ENCODE results near the gene BCAS4. TPM values are rescaled to one million over a fixed set of nuclear protein-coding genes. Genes with fewer than 3 reads are reported as not detected.

Gene BCAS4
- total RNA-seq, 1 donor from 2014 or later = 2.6 TPM

DNA sequence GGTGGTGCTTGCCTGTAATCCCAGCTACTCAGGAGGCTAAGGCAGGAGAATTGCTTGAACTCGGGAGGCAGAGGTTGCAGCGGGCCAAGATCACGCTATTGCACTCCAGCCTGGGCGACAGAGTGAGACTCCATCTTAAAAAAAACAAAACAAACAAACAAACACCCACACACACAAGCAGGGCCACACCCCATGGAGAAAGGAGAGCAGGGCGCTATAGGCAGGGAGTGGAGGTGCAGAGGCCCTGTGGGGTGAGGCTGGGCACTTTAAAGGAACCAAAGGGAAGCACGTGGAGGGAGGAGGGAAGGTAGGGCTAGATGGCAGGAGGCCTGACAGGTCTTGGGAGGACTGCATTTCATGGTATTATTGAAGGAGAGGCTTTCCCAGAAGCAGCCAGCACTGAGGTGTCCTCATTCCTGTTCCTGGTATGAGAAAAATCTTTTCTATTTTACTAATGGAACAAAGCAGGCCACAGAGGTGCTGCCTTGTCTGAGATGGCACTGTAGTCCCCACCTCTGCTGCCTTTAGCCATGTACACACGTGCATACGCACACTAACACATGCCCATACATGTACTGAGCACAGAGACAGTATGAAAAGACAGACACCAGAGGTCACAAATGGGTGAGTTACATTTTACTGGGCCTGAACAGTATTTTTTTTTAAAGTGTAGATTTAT, 44.0 kb downstream of the BCAS4 start:
- DNase-seq = no peak
- ATAC-seq (ENCODE audit: poor library complexity) = no peak
- intact Hi-C loops (cut with DNase I) = no loop called here

GRCh38 chr20:50842821-50843220, 48.0 kb downstream of the BCAS4 start:
- intact Hi-C loops (cut with DNase I) = no loop called here
- ATAC-seq (ENCODE audit: poor library complexity) = no peak
- DNase-seq = no peak

DNA sequence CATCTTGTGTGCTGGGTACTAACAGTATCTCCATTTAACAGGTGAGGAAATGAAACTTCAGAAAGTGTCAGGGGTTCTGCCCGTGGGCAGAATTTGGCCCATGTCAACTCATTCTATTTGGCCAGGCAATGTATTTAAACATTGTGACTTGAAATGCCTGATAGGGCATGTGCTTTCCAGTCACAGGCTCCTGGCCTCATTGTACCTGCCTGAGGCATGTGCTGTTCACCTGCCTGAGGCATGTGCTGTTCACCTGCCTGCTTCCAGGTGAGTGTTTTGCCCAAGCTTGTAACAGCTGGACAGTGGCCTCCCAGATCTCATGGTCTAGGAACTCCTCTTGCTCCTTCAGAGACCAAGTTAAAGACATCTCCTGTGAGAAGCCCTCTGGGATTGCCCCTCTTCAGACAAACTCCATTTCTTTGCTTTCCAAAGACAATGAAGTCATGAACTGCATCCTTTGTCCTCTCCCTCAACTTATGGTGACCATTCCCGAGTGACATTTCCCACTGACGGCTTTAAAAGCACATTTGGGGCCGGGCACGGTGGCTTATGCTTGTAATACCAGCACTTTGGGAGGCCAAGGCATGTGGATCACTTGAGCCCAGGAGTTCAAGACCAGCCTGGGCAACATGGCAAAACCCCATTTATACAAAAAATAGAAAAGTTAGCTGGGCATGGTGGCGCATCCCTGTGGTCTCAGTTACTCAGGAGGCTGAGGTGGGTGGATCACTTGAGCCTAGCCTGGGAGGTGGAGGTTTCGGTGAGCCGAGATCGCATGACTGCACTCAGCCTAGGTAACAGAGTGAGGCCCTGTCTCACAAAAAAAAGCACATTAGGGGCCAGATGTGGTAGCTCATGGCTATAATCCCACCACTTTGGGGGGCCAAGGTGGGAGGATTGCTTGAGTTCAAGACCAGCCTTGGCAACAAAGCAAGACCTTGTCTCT, 48.7 kb downstream of the BCAS4 start:
- no peak for DNase-seq
- intact Hi-C loops (cut with DNase I) = no loop called here
- ATAC-seq (ENCODE audit: poor library complexity) = no peak

DNA sequence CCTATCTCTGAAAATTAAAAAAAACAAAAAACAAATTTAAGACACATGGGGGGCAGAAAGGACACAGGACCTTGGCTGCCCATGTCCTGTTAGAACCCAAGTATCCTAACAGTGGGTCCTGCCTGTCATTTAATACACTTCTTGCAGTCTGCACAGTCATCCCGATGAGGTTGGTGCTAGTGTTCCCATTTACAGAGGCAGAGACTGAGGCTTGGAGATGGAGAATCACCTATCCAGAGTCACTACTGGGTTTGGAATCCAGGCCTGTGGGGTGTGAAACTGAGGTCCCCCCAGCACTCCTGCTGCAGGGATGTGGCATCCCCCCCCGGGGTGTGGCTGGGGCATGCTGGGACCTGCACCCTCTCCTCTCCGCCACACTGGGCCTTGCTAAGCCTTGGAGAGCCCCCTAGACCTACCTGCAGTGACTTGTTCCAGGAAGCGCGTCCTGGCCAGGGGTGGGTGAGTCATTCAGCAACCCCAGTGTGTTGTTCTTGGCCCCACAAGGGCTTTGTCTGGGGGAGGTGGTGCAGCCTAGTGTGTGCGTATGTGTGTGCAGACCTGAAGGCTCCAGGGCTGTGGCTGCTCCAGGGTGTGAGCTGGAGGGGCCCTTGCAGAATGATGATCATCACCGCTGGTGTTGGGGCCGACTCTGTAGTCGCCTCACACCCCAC, 49.7 kb downstream of the BCAS4 start:
- intact Hi-C loops (cut with DNase I) = no loop called here
- ATAC-seq (ENCODE audit: poor library complexity) (no peak), DNase-seq (no peak)

DNA sequence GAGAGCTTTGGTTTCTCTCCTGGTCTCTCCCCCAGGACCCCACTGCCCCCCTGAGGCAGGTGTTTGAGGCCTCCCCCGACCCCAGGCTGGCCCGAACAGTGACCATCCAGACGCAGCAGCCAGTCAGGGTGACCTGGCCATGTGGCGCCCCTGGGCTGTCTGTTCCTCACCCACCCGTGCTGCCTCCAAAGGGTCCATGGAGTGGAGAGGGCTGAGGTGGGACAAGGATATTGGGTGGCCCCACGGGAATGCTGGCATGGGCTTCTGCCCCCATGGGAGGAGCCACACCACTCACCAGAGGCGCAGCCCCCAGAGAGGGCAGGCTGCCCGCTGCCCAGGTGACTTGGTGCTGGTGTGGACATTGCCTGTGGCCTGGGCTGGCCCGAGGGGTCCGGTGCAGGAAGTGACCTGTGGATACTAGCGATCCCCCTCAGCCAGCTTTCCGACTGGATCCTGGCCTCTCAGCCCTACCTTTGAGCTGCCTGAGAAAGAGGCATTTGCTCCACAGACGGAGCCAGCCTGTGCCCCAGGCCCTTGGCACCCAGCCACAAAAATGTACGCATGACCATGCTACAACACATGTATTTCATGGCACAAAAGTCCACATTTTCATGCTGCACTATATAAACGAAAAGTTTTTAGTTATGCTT, 50.8 kb downstream of the BCAS4 start:
- DNase-seq (no peak), ATAC-seq (ENCODE audit: poor library complexity) (no peak)
- intact Hi-C loops (cut with DNase I) = no loop called here

- intact Hi-C loops (cut with DNase I) = no loop called here
- ATAC-seq (ENCODE audit: poor library complexity) (peak; percentile 78), DNase-seq (peak; percentile 50)
These were observed 53.5 kb downstream of the BCAS4 start for GRCh38 chr20:50848341-50848808.

DNA sequence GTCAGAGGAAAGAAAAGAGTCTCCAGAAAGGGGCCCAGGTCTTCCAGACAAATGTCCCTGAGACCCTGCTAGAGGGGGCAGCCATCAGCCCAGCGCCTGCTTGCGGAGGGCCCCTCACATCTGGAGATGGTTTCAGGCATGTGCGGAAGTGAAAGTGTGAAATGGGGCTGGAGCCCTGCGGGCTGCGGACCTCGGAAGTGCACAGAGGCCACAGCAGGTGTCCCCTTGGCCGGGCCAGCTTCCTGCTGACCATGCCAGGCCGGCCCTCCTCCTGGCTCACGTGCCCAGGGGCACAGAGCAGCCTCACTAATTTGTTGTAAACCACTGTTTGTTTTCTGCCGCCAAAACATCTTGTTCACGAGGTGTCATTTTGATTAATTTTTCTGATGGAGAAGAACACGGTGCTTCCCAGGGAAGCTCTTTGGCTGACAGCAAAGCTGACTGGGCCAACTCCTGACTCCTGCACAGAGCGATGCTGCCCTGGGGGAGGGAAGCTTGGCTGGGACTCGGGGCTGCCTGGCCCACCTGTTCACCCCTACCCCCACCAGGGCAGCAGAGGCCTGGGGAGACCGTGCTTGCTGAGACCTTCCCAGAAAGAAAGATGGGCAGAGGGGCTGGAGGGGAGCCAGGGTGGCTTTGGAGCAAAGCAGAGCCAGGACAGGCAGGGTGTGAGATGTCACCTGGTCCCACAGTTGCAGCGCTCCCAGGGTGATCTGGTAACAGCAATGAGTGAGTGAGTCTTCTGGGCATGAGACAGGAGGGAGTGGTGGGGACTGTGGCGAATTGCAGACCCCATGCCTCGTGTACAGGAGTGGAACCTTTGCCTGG, 54.2 kb downstream of the BCAS4 start:
- intact Hi-C loops (cut with DNase I) = no loop called here
- DNase-seq (no peak), ATAC-seq (ENCODE audit: poor library complexity) (peak; percentile 70)

GRCh38 chr20:50850721-50851286, 55.9 kb downstream of the BCAS4 start:
- DNase-seq (no peak), ATAC-seq (ENCODE audit: poor library complexity) (no peak)
- intact Hi-C loops (cut with DNase I) = no loop called here

DNA sequence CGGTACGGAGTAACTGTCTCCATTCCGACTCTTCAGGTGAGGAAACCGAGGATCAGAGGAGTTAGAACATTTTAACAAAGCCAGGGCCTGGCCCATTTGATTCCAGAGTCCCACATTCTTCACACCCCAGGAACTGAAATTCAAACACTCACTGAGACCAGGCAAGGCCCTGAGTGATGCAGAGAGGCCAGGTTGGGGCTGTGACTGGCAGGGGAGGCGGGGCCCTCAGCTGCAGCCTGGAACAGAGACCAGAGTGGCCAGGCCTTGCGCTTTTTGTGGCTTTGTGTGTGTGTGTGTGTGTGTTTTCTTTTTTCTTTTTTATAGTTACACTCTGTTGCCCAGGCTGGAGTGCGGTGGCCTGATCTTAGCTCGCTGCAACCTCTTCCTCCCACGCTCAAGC, 57.2 kb downstream of the BCAS4 start:
- intact Hi-C loops (cut with DNase I) = no loop called here
- DNase-seq (no peak), ATAC-seq (ENCODE audit: poor library complexity) (no peak)

DNA sequence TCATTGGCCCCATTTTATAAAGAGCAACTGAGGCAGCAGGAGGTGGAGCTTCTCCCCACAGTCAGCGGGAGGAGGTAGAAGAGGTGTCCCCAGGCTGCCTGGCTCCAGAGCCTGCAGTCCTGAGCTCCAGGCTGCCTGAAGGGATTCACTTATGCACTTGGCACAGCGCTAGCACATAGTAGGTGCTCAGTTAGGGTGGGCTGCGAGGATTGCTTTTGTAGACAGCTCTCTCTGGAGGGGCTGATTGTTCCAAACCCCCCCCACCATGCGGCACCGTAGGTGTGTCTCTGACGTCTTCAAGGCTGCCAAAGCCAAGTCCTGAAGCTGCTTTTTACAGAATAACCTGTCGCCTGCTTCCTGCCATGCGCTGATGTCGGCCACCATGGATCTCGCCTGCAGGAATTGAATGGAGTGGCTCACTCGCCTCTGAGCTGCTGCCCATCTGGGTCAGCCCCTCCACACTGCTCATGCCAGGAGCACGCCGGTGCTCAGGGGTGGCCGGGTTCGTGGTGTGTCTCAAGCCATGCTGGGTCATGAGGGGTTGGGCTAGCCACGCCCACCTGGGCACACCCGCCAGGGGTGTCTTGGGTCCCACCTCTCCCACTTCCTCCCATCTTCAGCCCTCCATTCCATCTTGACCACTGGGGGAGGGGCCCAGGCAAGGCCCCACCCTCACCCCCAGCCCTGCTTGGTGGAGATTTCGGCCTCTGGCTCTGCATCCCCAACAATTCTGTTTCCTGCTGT, 59.8 kb downstream of the BCAS4 start:
- intact Hi-C loops (cut with DNase I) = no loop called here
- DNase-seq = no peak
- no peak for ATAC-seq (ENCODE audit: poor library complexity)

DNA sequence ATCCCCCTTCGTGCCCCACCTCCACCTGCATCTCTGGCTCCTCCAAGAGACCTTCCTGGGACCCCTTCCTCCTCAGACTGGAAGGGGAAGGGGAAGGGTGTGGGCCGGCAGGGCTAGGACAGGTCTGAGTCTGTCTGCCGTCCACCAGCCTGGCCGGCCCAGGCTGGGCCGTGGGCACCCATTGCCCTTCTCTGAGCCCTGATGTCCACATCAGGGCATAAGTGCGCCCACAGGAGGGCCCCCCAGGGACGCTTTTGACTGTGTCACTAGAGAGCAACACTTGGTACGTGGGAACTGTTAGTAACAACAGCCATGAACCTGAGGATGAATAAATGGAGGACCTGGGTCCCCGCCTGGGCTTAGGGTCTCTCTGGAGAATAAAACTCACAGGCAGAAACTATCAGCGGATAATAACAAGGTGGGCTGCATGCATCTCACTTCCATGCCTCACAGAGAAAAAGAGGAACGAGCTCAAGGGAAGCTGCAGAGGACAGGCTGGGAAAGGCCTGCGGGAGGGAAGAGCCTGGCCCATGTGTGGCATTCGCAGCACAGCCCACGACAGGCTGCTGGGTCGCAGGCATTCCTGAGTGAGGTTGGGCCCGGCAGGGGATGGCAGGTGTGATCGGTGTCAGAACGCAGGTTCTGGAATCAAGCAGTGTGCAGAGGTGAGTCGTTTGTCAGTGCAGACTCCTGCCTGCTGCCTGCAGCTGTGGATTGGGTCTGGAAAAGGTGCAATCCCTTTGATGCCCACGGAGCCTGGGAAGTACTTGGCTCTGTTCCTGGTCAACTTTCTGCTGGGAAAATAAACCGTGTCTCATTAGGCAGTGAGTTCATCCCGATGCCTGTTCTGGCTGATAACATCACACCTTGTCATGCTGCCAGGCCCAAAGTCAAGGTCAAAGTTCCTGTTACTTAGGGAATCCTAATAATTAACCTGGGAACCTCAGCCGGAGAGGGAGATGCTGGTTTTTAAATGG, 60.9 kb downstream of the BCAS4 start:
- ATAC-seq (ENCODE audit: poor library complexity) = no peak
- no peak for DNase-seq
- intact Hi-C loops (cut with DNase I) = no loop called here

DNA sequence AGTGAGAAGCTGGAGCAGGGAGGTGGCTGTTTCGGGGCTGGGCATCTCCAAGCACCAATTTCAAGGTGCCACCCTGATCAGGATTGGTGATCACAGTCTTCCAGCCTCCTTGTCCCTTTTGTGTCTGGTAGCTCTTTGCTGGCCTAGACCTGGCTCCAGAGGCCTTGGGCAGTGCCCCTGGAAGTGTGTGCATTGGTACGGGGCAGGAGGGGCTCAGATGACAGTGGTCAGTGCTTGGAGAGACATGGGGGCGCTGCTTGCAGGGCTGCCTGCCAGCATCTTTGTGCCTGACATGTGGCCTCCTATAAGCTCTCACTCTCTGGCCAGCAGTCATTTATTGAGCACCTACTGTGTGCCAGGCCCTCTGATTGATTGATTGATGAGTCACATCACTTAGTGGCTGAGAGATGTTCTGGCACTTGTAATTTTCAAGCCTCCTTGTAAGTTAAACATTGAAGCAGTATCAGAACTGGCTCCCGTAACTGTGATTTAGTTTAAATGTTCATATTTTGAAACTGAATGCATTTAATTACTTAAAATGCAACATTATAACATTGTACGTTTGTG, 61.7 kb downstream of the BCAS4 start:
- ATAC-seq (ENCODE audit: poor library complexity) (no peak), DNase-seq (no peak)
- intact Hi-C loops (cut with DNase I) = no loop called here

DNA sequence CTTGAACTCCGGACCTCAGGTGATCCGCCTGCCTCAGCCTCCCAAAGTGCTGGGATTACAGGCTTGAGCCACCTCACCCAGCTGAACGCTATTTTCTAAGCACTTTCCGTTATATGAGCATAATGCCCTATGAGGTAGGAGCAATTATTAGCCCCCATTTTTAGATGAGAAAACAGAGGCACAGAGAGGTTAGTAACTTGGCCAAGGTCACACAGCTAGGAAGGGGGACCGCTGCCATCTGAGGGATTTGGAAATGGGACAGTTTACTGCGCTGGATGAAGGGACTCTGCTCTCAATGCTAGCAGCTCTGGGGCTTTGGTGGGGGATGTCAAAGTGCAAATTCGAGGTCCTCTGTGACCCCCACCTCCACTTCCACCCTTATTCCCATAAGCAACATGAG, 62.5 kb downstream of the BCAS4 start:
- ATAC-seq (ENCODE audit: poor library complexity) (no peak), DNase-seq (no peak)
- intact Hi-C loops (cut with DNase I) = no loop called here

- DNase-seq (no peak), ATAC-seq (ENCODE audit: poor library complexity) (no peak)
- intact Hi-C loops (cut with DNase I) = no loop called here
These were observed 63.7 kb downstream of the BCAS4 start for GRCh38 chr20:50858525-50858924.

DNA sequence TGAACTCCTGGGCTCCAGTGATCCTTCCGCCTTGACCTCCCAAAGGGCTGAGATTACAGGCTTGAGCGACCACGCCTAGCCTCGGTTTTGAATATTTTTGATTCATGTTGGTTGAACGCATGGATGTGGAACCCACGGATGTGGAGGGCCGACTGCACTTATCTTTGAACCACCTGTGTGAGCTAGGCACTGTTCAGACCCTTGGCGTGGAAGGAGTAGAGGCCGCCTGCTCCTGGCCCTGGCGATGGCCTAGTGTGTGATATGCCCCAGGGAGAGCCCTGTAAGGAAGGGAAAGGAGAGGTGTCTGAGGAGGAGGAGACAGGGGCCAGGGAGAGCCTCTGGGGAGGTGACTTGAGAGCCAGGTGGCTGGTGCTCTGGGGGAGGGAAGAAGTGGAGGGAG, 64.3 kb downstream of the BCAS4 start:
- DNase-seq (no peak), ATAC-seq (ENCODE audit: poor library complexity) (no peak)
- intact Hi-C loops (cut with DNase I) = no loop called here

DNA sequence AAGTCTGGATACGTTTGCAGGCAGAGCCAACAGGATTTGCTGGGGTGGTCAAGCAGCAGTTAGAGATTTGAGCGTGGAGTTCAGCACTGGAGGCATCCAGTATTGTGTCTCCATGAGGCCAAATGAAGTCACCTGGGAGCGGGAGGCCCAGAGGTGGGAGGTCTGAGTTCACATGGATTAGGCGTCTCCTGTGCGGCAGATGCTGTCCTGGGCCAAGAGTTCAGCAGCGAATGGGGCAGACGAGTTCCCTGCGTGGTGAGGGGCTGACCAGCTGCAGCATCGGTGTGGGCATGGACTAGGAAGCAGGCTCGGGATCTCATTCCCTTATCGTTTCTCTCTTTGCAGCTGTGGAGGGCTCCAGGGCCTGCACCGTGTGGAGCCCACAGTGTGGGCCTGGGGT, 66.2 kb downstream of the BCAS4 start:
- DNase-seq = no peak
- intact Hi-C loops (cut with DNase I) = no loop called here

More for the DNA sequence above, 66.2 kb downstream of the BCAS4 start:
- no peak for ATAC-seq (ENCODE audit: poor library complexity)
